Ishikawa (cell line): ENCODE measurements around the gene HSH2D.

Experiments
- ZBTB7A ChIP-seq: IDR thresholded peaks from 2 replicates; pipeline ENCODE4 v1.6.1; 2012; ENCODE audit warnings: low read depth

The HSH2D gene

DNA sequence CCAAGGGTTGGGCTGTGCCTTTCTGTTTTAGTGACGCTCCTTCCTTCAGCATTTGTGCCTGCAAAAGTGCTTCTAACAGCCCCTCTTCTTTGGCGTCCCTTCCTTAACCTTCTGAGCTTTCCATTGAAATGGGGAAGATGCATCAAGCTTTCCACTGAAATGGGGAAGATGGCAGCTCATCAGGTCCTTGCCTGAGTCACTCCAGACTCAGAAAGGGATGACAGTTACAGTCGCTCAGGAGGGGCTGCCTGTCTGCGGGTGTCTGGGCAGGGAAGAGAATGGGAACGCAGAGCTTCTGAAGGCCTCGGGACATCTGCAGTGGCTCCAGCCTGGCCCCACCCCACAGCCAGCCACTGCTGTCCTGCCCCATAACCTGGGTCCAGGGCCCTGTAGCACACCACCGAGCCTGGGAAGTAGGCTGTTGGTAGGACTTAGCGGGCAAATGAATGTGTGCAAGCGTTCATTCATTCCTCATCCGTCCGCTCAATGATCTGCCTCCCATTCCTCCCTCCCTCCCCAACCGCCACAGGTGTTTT, 64.1 kb downstream of the HSH2D start:
- no peak for TF ChIP-seq ZBTB7A
